CD8-positive, alpha-beta memory T cell (primary cell): ENCODE results near the gene C1QTNF8. TPM values are rescaled to one million over a fixed set of nuclear protein-coding genes. Genes with fewer than 3 reads are reported as not detected.

ENCODE experiments used
- polyA plus RNA-seq: library from polyadenylated mRNA; unstranded; fragments of 300-500 nt; fragmentation: Illumina TruSeq; gene quantifications from one replicate; pipeline ENCODE4 v1.2.3, GENCODE V29; 2021
- total RNA-seq, 2 experiments: library from RNA; stranded (reverse); gene quantifications; one replicate each; pipeline ENCODE4 v1.2.3, GENCODE V29; 2021

Gene C1QTNF8
- total and polyA plus RNA-seq, 3 experiments from 2014 or later: not detected

Other genes starting within 250 kb of the C1QTNF8 start
- 10 to 100 TPM; 11.7 to 14.0 TPM for gene LMF1, start 125.3 kb downstream of the C1QTNF8 start, total RNA-seq
- 15.8 TPM for gene LMF1, start 125.3 kb downstream of the C1QTNF8 start, polyA plus RNA-seq
- gene SOX8, start 114.5 kb downstream of the C1QTNF8 start, total RNA-seq: under 1 TPM; 0.39 to 0.62 TPM
- gene SOX8, start 114.5 kb downstream of the C1QTNF8 start, polyA plus RNA-seq: 0.39 TPM
- gene SSTR5, start 23.5 kb downstream of the C1QTNF8 start, total RNA-seq: not detected
- not detected for gene SSTR5, start 23.5 kb downstream of the C1QTNF8 start, polyA plus RNA-seq
- gene CACNA1H, start 56.9 kb upstream of the C1QTNF8 start, total RNA-seq: under 1 TPM; 0.31 to 0.42 TPM
- 0.40 TPM for gene CACNA1H, start 56.9 kb upstream of the C1QTNF8 start, polyA plus RNA-seq
- gene TPSG1, start 129.0 kb upstream of the C1QTNF8 start, total RNA-seq: not detected
- not detected for gene TPSG1, start 129.0 kb upstream of the C1QTNF8 start, polyA plus RNA-seq
- gene TPSB2, start 133.9 kb upstream of the C1QTNF8 start, total RNA-seq: not detected
- gene TPSB2, start 133.9 kb upstream of the C1QTNF8 start, polyA plus RNA-seq: not detected
- not detected for gene TPSAB1, start 144.5 kb upstream of the C1QTNF8 start, total RNA-seq
- gene TPSAB1, start 144.5 kb upstream of the C1QTNF8 start, polyA plus RNA-seq: not detected
- gene TPSD1, start 159.8 kb upstream of the C1QTNF8 start, total RNA-seq: not detected
- gene TPSD1, start 159.8 kb upstream of the C1QTNF8 start, polyA plus RNA-seq: not detected
- 100 to 1,000 TPM; 238 to 257 TPM for gene UBE2I, start 213.4 kb upstream of the C1QTNF8 start, total RNA-seq
- gene UBE2I, start 213.4 kb upstream of the C1QTNF8 start, polyA plus RNA-seq: 101 TPM
- gene BAIAP3, start 237.4 kb upstream of the C1QTNF8 start, total RNA-seq: 1 to 10 TPM; 7.2 to 7.5 TPM
- gene BAIAP3, start 237.4 kb upstream of the C1QTNF8 start, polyA plus RNA-seq: 8.3 TPM